Uterus (tissue), 4 donors: Measurements from ENCODE around the gene HMG20A. TPM values are rescaled to one million over a fixed set of nuclear protein-coding genes. Genes with fewer than 3 reads are reported as not detected.

Experiments used
- DNase-seq, 2 donors: peaks; one replicate each; pipeline ENCODE4 v3.0.0-alpha.2; 2019 to 2020
- H3K27ac ChIP-seq, 2 donors: fragments of 200-600 bp; sonication (generic); 1 replicate in 1 of 2; 2 replicates in 1 of 2; pipeline ENCODE4 v1.5.1; 2016 to 2018
- H3K27me3 ChIP-seq, 2 donors: fragments of 200-600 bp; sonication (generic); one replicate each; pipeline ENCODE4 v1.5.1; 2018 to 2019; ENCODE audit warnings: control low read depth in 1 of 2
- H3K36me3 ChIP-seq, 2 donors: fragments of 200-600 bp; sonication (generic); one replicate each; pipeline ENCODE4 v1.5.1; 2019; ENCODE audit warnings: control low read depth in 1 of 2
- H3K4me1 ChIP-seq, 2 donors: fragments of 200-600 bp; sonication (generic); one replicate each; pipeline ENCODE4 v1.5.1; 2018 to 2019; ENCODE audit warnings: control low read depth in 1 of 2
- H3K4me3 ChIP-seq, 2 donors: fragments of 200-600 bp; sonication (generic); 1 replicate in 1 of 2; 2 replicates in 1 of 2; pipeline ENCODE4 v1.5.1; 2018 to 2019; ENCODE audit warnings: mild to moderate bottlenecking in 1 of 2
- H3K9me3 ChIP-seq, 2 donors: fragments of 200-600 bp; sonication (generic); one replicate each; pipeline ENCODE4 v1.5.1; 2019; ENCODE audit warnings: control low read depth in 1 of 2
- POLR2A ChIP-seq, 2 donors: fragments of 450-650 bp; IDR thresholded peaks; one replicate each; pipeline ENCODE4 v1.6.1; 2016; ENCODE audit warnings: antibody characterized with exemption in 2 of 2, mild to moderate bottlenecking in 1 of 2, moderate library complexity in 1 of 2
- intact Hi-C: fragments of 100-400 bp; cut with DNase I; formaldehyde crosslinking; loops from one replicate; pipeline ENCODE4 v1.15.1; 2023; ENCODE audit warnings: low total_unique reads
- total RNA-seq, 4 donors: library from RNA; depleted of rRNA in 3 of 4; stranded (reverse); fragments of >200 nt in 3 of 4; gene quantifications; one replicate each; pipeline versions ENCODE4 v1.1.0 to v1.2.4, GENCODE V29; 2014 to 2023
- TF ChIP-seq, protein P1 (sequence below), 4 experiments: fragments of 200-600 bp in 2 of 4; fragments of 450-650 bp in 2 of 4; sonication (generic) in 2 of 4; IDR thresholded peaks; one replicate each; pipeline ENCODE4 v1.5.1; 2016 to 2019; ENCODE audit warnings: antibody characterized with exemption in 4 of 4, mild to moderate bottlenecking in 2 of 4, moderate library complexity in 1 of 4
- donor health status: DM: yes; HTN: yes; CAD: no.

HMG20A gene
- total RNA-seq, 4 donors from 2014 or later, result 10.5 to 59.5 (median 28.4) TPM

DNA sequence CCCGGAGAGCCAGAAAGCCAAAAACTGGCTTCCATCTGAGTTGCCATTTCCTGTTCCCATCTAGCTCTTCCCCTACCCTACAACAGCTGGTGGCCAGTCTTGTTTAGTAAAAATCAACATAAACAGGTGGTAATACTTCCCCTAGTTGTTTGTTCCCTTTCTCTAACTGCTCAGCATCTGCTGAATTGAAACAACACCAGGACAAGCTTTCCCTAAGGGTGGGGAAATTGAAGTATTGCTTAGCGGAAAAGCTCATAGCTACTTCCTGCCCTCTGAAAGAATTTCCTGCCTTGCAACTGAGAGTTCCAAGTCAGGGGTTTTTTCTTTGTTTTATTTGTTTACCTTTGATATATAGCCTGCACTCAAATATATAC lies 66.8 kb downstream of the HMG20A start:
- TF ChIP-seq, protein P1, sequence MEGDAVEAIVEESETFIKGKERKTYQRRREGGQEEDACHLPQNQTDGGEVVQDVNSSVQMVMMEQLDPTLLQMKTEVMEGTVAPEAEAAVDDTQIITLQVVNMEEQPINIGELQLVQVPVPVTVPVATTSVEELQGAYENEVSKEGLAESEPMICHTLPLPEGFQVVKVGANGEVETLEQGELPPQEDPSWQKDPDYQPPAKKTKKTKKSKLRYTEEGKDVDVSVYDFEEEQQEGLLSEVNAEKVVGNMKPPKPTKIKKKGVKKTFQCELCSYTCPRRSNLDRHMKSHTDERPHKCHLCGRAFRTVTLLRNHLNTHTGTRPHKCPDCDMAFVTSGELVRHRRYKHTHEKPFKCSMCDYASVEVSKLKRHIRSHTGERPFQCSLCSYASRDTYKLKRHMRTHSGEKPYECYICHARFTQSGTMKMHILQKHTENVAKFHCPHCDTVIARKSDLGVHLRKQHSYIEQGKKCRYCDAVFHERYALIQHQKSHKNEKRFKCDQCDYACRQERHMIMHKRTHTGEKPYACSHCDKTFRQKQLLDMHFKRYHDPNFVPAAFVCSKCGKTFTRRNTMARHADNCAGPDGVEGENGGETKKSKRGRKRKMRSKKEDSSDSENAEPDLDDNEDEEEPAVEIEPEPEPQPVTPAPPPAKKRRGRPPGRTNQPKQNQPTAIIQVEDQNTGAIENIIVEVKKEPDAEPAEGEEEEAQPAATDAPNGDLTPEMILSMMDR (IDR thresholded peaks at IDR 0.05), result no peak
- no peak for TF ChIP-seq POLR2A (IDR thresholded peaks at IDR 0.05)
- Histone ChIP-seq H3K4me3 (no peak overlapping the region), H3K4me1 (peaks cover 0 to 2% of the 10 kb centered on the region in 2 donors), H3K27ac (no peak overlapping the region), H3K9me3 (no peaks in the 10 kb centered on the region), H3K27me3 (no peaks in the 10 kb centered on the region), H3K36me3 (no peaks in the 10 kb centered on the region)
- no peak for DNase-seq
- intact Hi-C loops, result no loop called here

GRCh38 chr15:77487888-77488287 lies 67.2 kb downstream of the HMG20A start:
- Histone ChIP-seq H3K27ac (no peak overlapping the region), H3K4me3 (no peak overlapping the region), H3K36me3 (no peaks in the 10 kb centered on the region), H3K9me3 (no peaks in the 10 kb centered on the region), H3K4me1 (no peaks in the 10 kb centered on the region), H3K27me3 (no peaks in the 10 kb centered on the region)
- intact Hi-C loops, result no loop called here
- TF ChIP-seq, protein P1 (IDR thresholded peaks at IDR 0.05), result no peak
- TF ChIP-seq POLR2A (IDR thresholded peaks at IDR 0.05), result no peak
- DNase-seq, result no peak

- Histone ChIP-seq H3K27ac (no peak overlapping the region), H3K4me1 (no peaks in the 10 kb centered on the region), H3K9me3 (no peaks in the 10 kb centered on the region), H3K4me3 (no peak overlapping the region), H3K36me3 (no peaks in the 10 kb centered on the region), H3K27me3 (no peaks in the 10 kb centered on the region)
- intact Hi-C loops, result loop anchor here (10.0 kb wide), 1 partner anchor 375 kb away; no protein-coding TSS in a partner anchor
- DNase-seq, result no peak
- TF ChIP-seq POLR2A (IDR thresholded peaks at IDR 0.05), result no peak
- TF ChIP-seq, protein P1 (IDR thresholded peaks at IDR 0.05), result no peak
Observed at GRCh38 chr15:77489647-77490046, 69.0 kb downstream of the HMG20A start.

GRCh38 chr15:77493324-77493907 lies 72.7 kb downstream of the HMG20A start:
- Histone ChIP-seq H3K4me3 (no peak overlapping the region), H3K9me3 (no peaks in the 10 kb centered on the region), H3K36me3 (no peaks in the 10 kb centered on the region), H3K27me3 (no peaks in the 10 kb centered on the region), H3K4me1 (peaks cover 2 to 12% of the 10 kb centered on the region in 2 donors), H3K27ac (no peak overlapping the region)
- intact Hi-C loops, result loop anchor here (10.0 kb wide), 1 partner anchor 379 kb away; no protein-coding TSS in a partner anchor
- DNase-seq, result no peak
- TF ChIP-seq, protein P1 (IDR thresholded peaks at IDR 0.05), result no peak
- TF ChIP-seq POLR2A (IDR thresholded peaks at IDR 0.05), result no peak

GRCh38 chr15:77494073-77494867 lies 73.6 kb downstream of the HMG20A start:
- no peaks in the 10 kb centered on the region for H3K36me3 ChIP-seq
- no peak for DNase-seq
- H3K27ac ChIP-seq, result no peak overlapping the region
- TF ChIP-seq, protein P1 (IDR thresholded peaks at IDR 0.05), result no peak
- TF ChIP-seq POLR2A (IDR thresholded peaks at IDR 0.05), result no peak
- H3K27me3 ChIP-seq, result no peaks in the 10 kb centered on the region
- intact Hi-C loops, result loop anchor here (10.0 kb wide), 1 partner anchor 379 kb away; no protein-coding TSS in a partner anchor
- no peak overlapping the region for H3K4me3 ChIP-seq
- no peaks in the 10 kb centered on the region for H3K9me3 ChIP-seq
- H3K4me1 ChIP-seq, result peaks cover 5 to 13% of the 10 kb centered on the region in 2 donors
